Thymus (tissue), 11 donors: ENCODE measurements around the gene SIX2. TPM values are rescaled to one million over a fixed set of nuclear protein-coding genes. Genes with fewer than 3 reads are reported as not detected.

Source experiments
- DNase-seq, 9 donors: peaks; one replicate each; pipeline ENCODE4 v3.0.0-alpha.2; 2013; ENCODE audit warnings: low spot score in 9 of 9, low read depth in 6 of 9, missing footprints in 1 of 9
- H3K27ac ChIP-seq, 2 donors: one replicate each; pipeline ENCODE4 v1.5.1; 2013; ENCODE audit warnings: control low read depth in 1 of 2, low read depth in 1 of 2, low read length in 1 of 2, mild to moderate bottlenecking in 1 of 2, moderate library complexity in 1 of 2
- H3K27me3 ChIP-seq, 2 donors: one replicate each; pipeline ENCODE4 v1.5.1; 2013; ENCODE audit warnings: low read length in 1 of 2; ENCODE audit not compliant: control insufficient read depth in 2 of 2, insufficient read depth in 1 of 2
- H3K36me3 ChIP-seq, 2 donors: one replicate each; pipeline ENCODE4 v1.5.1; 2013; ENCODE audit warnings: low read length in 1 of 2, mild to moderate bottlenecking in 1 of 2, moderate library complexity in 1 of 2; ENCODE audit not compliant: control insufficient read depth in 2 of 2, insufficient read depth in 2 of 2
- H3K4me1 ChIP-seq, 2 donors: one replicate each; pipeline ENCODE4 v1.5.1; 2013; ENCODE audit warnings: low read length in 2 of 2; ENCODE audit not compliant: control insufficient read depth in 2 of 2, insufficient read depth in 2 of 2
- H3K4me3 ChIP-seq, 2 donors: one replicate each; pipeline ENCODE4 v1.5.1; 2013; ENCODE audit warnings: low read length in 2 of 2, control low read depth in 1 of 2, mild to moderate bottlenecking in 1 of 2
- H3K9me3 ChIP-seq, 2 donors: one replicate each; pipeline ENCODE4 v1.5.1; 2013; ENCODE audit warnings: low read length in 1 of 2, mild to moderate bottlenecking in 1 of 2; ENCODE audit not compliant: control insufficient read depth in 2 of 2, insufficient read depth in 1 of 2
- WGBS: extraction: QIAGEN DNeasy Blood & Tissue Kit; methylation state at CpG from one replicate; pipeline ENCODE4 v1.1.7; 2013; 5-methylcytosine and 5-hydroxymethylcytosine counted together
- polyA plus RNA-seq: library from polyadenylated mRNA; stranded (reverse); fragments of 200-250 nt; gene quantifications from one replicate; pipeline ENCODE4 v1.2.3, GENCODE V29; 2013
- total RNA-seq: library from RNA; stranded (reverse); fragments of 120-200 nt; gene quantifications from one replicate; pipeline ENCODE4 v1.2.4, GENCODE V29; 2013
- donor health status: healthy.

SIX2 gene
- total and polyA plus RNA-seq, 2 donors, result 0.90 to 16.7 TPM

- peaks cover 2 to 14% of the 10 kb centered on the region in 2 donors for H3K9me3 ChIP-seq
- H3K27me3 ChIP-seq, result peaks cover 79 to 100% of the 10 kb centered on the region in 2 donors
- peaks cover 0 to 16% of the 10 kb centered on the region in 2 donors for H3K4me1 ChIP-seq
- no peaks in the 10 kb centered on the region for H3K36me3 ChIP-seq
- DNase-seq, result no peak
- H3K4me3 ChIP-seq, result no peak overlapping the region
- WGBS, result 6% methylated on average over 61 of the region's 61 CpGs
- no peak overlapping the region for H3K27ac ChIP-seq
Observed at GRCh38 chr2:45000921-45001868, 8.1 kb downstream of the SIX2 start.

GRCh38 chr2:45000341-45000901 is 8.8 kb downstream of the SIX2 start:
- no peaks in the 10 kb centered on the region for H3K36me3 ChIP-seq
- no peak overlapping the region for H3K27ac ChIP-seq
- DNase-seq, result no peak
- peaks cover 0 to 16% of the 10 kb centered on the region in 2 donors for H3K4me1 ChIP-seq
- peaks cover 71 to 95% of the 10 kb centered on the region in 2 donors for H3K27me3 ChIP-seq
- 12% methylated on average over 36 of the region's 36 CpGs for WGBS
- H3K4me3 ChIP-seq, result no peak overlapping the region
- H3K9me3 ChIP-seq, result peaks cover 2 to 10% of the 10 kb centered on the region in 2 donors

- H3K27me3 ChIP-seq, result peaks cover 66 to 90% of the 10 kb centered on the region in 2 donors
- H3K36me3 ChIP-seq, result no peaks in the 10 kb centered on the region
- no peak overlapping the region for H3K27ac ChIP-seq
- no peak for DNase-seq
- 82% methylated on average over 10 of the region's 10 CpGs for WGBS
- peaks cover 2 to 4% of the 10 kb centered on the region in 2 donors for H3K9me3 ChIP-seq
- peaks cover 0 to 12% of the 10 kb centered on the region in 2 donors for H3K4me1 ChIP-seq
- no peak overlapping the region for H3K4me3 ChIP-seq
Observed at GRCh38 chr2:44999540-44999939, 9.7 kb downstream of the SIX2 start.

GRCh38 chr2:44997963-44998362 is 11.3 kb downstream of the SIX2 start:
- no peak overlapping the region for H3K27ac ChIP-seq
- H3K27me3 ChIP-seq, result peaks cover 52 to 85% of the 10 kb centered on the region in 2 donors
- H3K4me1 ChIP-seq, result peaks cover 0 to 4% of the 10 kb centered on the region in 2 donors
- H3K9me3 ChIP-seq, result peaks cover 0 to 2% of the 10 kb centered on the region in 2 donors
- no peak for DNase-seq
- WGBS, result 94% methylated on average over 1 of the region's 1 CpG
- H3K4me3 ChIP-seq, result no peak overlapping the region
- no peaks in the 10 kb centered on the region for H3K36me3 ChIP-seq

GRCh38 chr2:44996356-44996755 is 12.9 kb downstream of the SIX2 start:
- no peak overlapping the region for H3K4me3 ChIP-seq
- no peak for DNase-seq
- peaks cover 0 to 4% of the 10 kb centered on the region in 2 donors for H3K4me1 ChIP-seq
- no peaks in the 10 kb centered on the region for H3K36me3 ChIP-seq
- peaks cover 0 to 2% of the 10 kb centered on the region in 2 donors for H3K9me3 ChIP-seq
- 90% methylated on average over 6 of the region's 6 CpGs for WGBS
- H3K27ac ChIP-seq, result no peak overlapping the region
- peaks cover 36 to 74% of the 10 kb centered on the region in 2 donors for H3K27me3 ChIP-seq

- no peak for DNase-seq
- 98% methylated on average over 1 of the region's 1 CpG for WGBS
- no peak overlapping the region for H3K27ac ChIP-seq
- no peaks in the 10 kb centered on the region for H3K4me1 ChIP-seq
- no peaks in the 10 kb centered on the region for H3K9me3 ChIP-seq
- H3K36me3 ChIP-seq, result no peaks in the 10 kb centered on the region
- no peak overlapping the region for H3K4me3 ChIP-seq
- H3K27me3 ChIP-seq, result peaks cover 20 to 65% of the 10 kb centered on the region in 2 donors
Observed at GRCh38 chr2:44994377-44994776, 14.9 kb downstream of the SIX2 start.

- H3K27ac ChIP-seq, result no peak overlapping the region
- H3K4me1 ChIP-seq, result no peaks in the 10 kb centered on the region
- H3K4me3 ChIP-seq, result no peak overlapping the region
- peaks cover 0 to 26% of the 10 kb centered on the region in 2 donors for H3K27me3 ChIP-seq
- no peak for DNase-seq
- no peaks in the 10 kb centered on the region for H3K9me3 ChIP-seq
- WGBS, result 98% methylated on average over 2 of the region's 2 CpGs
- H3K36me3 ChIP-seq, result no peaks in the 10 kb centered on the region
Observed at GRCh38 chr2:44989176-44989575, 20.1 kb downstream of the SIX2 start.

GRCh38 chr2:44983836-44984604 is 25.2 kb downstream of the SIX2 start:
- no peaks in the 10 kb centered on the region for H3K36me3 ChIP-seq
- H3K9me3 ChIP-seq, result no peaks in the 10 kb centered on the region
- H3K27me3 ChIP-seq, result peaks cover 0 to 10% of the 10 kb centered on the region in 2 donors
- DNase-seq, result no peak
- 89% methylated on average over 9 of the region's 9 CpGs for WGBS
- no peak overlapping the region for H3K4me3 ChIP-seq
- H3K27ac ChIP-seq, result no peak overlapping the region
- no peaks in the 10 kb centered on the region for H3K4me1 ChIP-seq
